HG03558 (cell line): ENCODE measurements around the gene PCMT1.
"Not testable (repeated sequence)": the region's sequence is repeated elsewhere in the genome, so short reads cannot be mapped to it uniquely, and the experiment has no call there.

Experiments used
- ATAC-seq: cut with Tn5 transposase; IDR thresholded peaks from one replicate; pipeline ENCODE4 v1.9.1; 2021; ENCODE audit warnings: moderate number of reproducible peaks; ENCODE audit not compliant: unreplicated experiment; ENCODE audit errors: extremely low read depth

The PCMT1 gene

GRCh38 chr6:149749594-149750135 lies at the start of gene PCMT1:
Gene PCMT1, plus strand, starts transcription at chr6:149749741. Its CDS starts 161 bp downstream, at chr6:149749902.
- peak; percentile 80 for ATAC-seq

GRCh38 chr6:149701714-149702113 lies 47.8 kb upstream of the PCMT1 start:
- ATAC-seq = no peak

- no peak for ATAC-seq
Measured at GRCh38 chr6:149711711-149712110, 37.8 kb upstream of the PCMT1 start.

GRCh38 chr6:149714442-149714841 lies 35.1 kb upstream of the PCMT1 start:
- no peak for ATAC-seq

- ATAC-seq = no peak
Measured at GRCh38 chr6:149716181-149716963, 33.2 kb upstream of the PCMT1 start.

- ATAC-seq = no peak
Measured at GRCh38 chr6:149717255-149717587, 32.3 kb upstream of the PCMT1 start.

GRCh38 chr6:149717588-149718458 lies 31.7 kb upstream of the PCMT1 start, which contains the start of gene LATS1:
Gene LATS1, minus strand, starts transcription at chr6:149718101. Its CDS starts 15,975 bp downstream, at chr6:149702126.
- ATAC-seq = peak; percentile 51

- no peak for ATAC-seq
Measured at GRCh38 chr6:149719531-149719930, 30.0 kb upstream of the PCMT1 start.

- ATAC-seq = no peak
Measured at GRCh38 chr6:149723262-149723661, 26.3 kb upstream of the PCMT1 start.

GRCh38 chr6:149723771-149724417 lies 25.6 kb upstream of the PCMT1 start:
- no peak for ATAC-seq

- no peak for ATAC-seq
Measured at GRCh38 chr6:149725785-149726184, 23.8 kb upstream of the PCMT1 start.

GRCh38 chr6:149727793-149728498 lies 21.6 kb upstream of the PCMT1 start:
- ATAC-seq = no peak

- ATAC-seq = no peak
Measured at GRCh38 chr6:149728499-149729234, 20.9 kb upstream of the PCMT1 start.

GRCh38 chr6:149729824-149730223 lies 19.7 kb upstream of the PCMT1 start:
- no peak for ATAC-seq

- ATAC-seq = no peak
Measured at GRCh38 chr6:149733089-149733720, 16.3 kb upstream of the PCMT1 start.

GRCh38 chr6:149734915-149735314 lies 14.6 kb upstream of the PCMT1 start:
- no peak for ATAC-seq

GRCh38 chr6:149745252-149745651 lies 4.3 kb upstream of the PCMT1 start:
- not testable (repeated sequence) for ATAC-seq

- ATAC-seq = peak; percentile 31
Measured at GRCh38 chr6:149746147-149746946, 3.2 kb upstream of the PCMT1 start, which contains the start of gene NUP43. Gene NUP43, minus strand, starts transcription at chr6:149746529. Its CDS starts 34 bp downstream, at chr6:149746495.
